WTC11 (cell line): ENCODE measurements around the gene GRAP2. TPM values are rescaled to one million over a fixed set of nuclear protein-coding genes. Genes with fewer than 3 reads are reported as not detected.

Source experiments
- ATAC-seq: fragments of 200-7000 bp; cut with Tn5 transposase; 2 replicates; pipeline ENCODE4 v1.10.0; 2021; ENCODE audit warnings: mild to moderate bottlenecking, moderate library complexity
- CTCF ChIA-PET: fragments of 300-600 bp; sonication (Branson Sonifier 250); formaldehyde crosslinking; loops from one replicate; lab custom pipeline; 2021; ENCODE audit warnings: antibody characterized with exemption; lab: Charles Lee
- POLR2A ChIA-PET: fragments of 350-600 bp; sonication (Branson Sonifier 250); formaldehyde crosslinking; loops from one replicate; lab custom pipeline; 2021; ENCODE audit warnings: antibody characterized with exemption; lab: Charles Lee
- DNase-seq: peaks from one replicate; pipeline ENCODE4 v3.0.0; 2021; ENCODE audit warnings: low spot score
- H3K27ac Mint-ChIP-seq: 2 replicates; pipeline ENCODE4 v1.8.0; 2021; ENCODE audit warnings: mixed read lengths
- H3K27me3 Mint-ChIP-seq: 2 replicates; pipeline ENCODE4 v1.8.0; 2021; ENCODE audit warnings: low read depth, mild to moderate bottlenecking, moderate library complexity, mixed read lengths
- H3K36me3 Mint-ChIP-seq: 2 replicates; pipeline ENCODE4 v1.8.0; 2021; ENCODE audit warnings: mixed read lengths
- H3K4me1 Mint-ChIP-seq: 2 replicates; pipeline ENCODE4 v1.8.0; 2022; ENCODE audit warnings: mixed read lengths
- H3K4me3 Mint-ChIP-seq: 2 replicates; pipeline ENCODE4 v1.8.0; 2021; ENCODE audit warnings: mild to moderate bottlenecking, moderate library complexity, mixed read lengths
- H3K9me3 Mint-ChIP-seq: 2 replicates; pipeline ENCODE4 v1.8.0; 2021; ENCODE audit warnings: mixed read lengths
- E2F5 ChIP-seq: sonication (generic); formaldehyde crosslinking; IDR thresholded peaks from 2 replicates; pipeline ENCODE4 v1.8.1; 2022; ENCODE audit warnings: mild to moderate bottlenecking, moderate library complexity, missing genetic modification reagents
- EMX1 ChIP-seq: fragments of 250-450 bp; sonication (Bioruptor Pico); IDR thresholded peaks from 2 replicates; pipeline ENCODE4 v1.8.0; 2021; ENCODE audit warnings: mild to moderate bottlenecking
- FOXK1 ChIP-seq: sonication (generic); formaldehyde crosslinking; IDR thresholded peaks from 2 replicates; pipeline ENCODE4 v1.8.0; 2022; ENCODE audit warnings: mild to moderate bottlenecking, moderate library complexity, missing genetic modification reagents
- HMGXB4 ChIP-seq: sonication (generic); formaldehyde crosslinking; IDR thresholded peaks from 2 replicates; pipeline ENCODE4 v1.8.1; 2023; ENCODE audit warnings: mild to moderate bottlenecking, moderate library complexity, missing genetic modification reagents
- OVOL2 ChIP-seq: fragments of 250-450 bp; sonication (Bioruptor Pico); IDR thresholded peaks from 2 replicates; pipeline ENCODE4 v1.9.0; 2021; ENCODE audit warnings: mild to moderate bottlenecking, borderline replicate concordance
- PRDM15 ChIP-seq: sonication (generic); formaldehyde crosslinking; IDR thresholded peaks from 2 replicates; pipeline ENCODE4 v1.8.0; 2022; ENCODE audit warnings: missing genetic modification reagents
- RELA ChIP-seq: sonication (generic); formaldehyde crosslinking; IDR thresholded peaks from 2 replicates; pipeline ENCODE4 v1.8.1; 2022; ENCODE audit warnings: missing genetic modification reagents, mild to moderate bottlenecking, borderline replicate concordance
- STAT6 ChIP-seq: sonication (generic); formaldehyde crosslinking; conservative IDR thresholded peaks from 2 replicates; pipeline ENCODE4 v1.8.1; 2023; ENCODE audit warnings: mild to moderate bottlenecking, low read depth, missing genetic modification reagents, moderate library complexity
- ZBTB21 ChIP-seq: sonication (generic); formaldehyde crosslinking; IDR thresholded peaks from 2 replicates; pipeline ENCODE4 v1.8.1; 2023; ENCODE audit warnings: mild to moderate bottlenecking, missing genetic modification reagents, borderline replicate concordance
- ZNF425 ChIP-seq: fragments of 250-450 bp; sonication (Bioruptor Pico); conservative IDR thresholded peaks from 2 replicates; pipeline ENCODE4 v1.9.0; 2021; ENCODE audit warnings: mild to moderate bottlenecking
- total RNA-seq: library from RNA; stranded (reverse); gene quantifications from 3 replicates; pipeline ENCODE4 v1.2.3, GENCODE V29; 2021

Gene GRAP2
- total RNA-seq, 1 experiment from 2014 or later, result 0.33 TPM

- CTCF ChIA-PET, result interaction anchor here (0.6 kb wide), 1 partner anchor 48 kb away, joined by 3 read pairs; no protein-coding TSS in a partner anchor
- no peak overlapping the region for H3K27ac Mint-ChIP-seq
Observed at GRCh38 chr22:39983346-39983745, 82.5 kb downstream of the GRAP2 start.

More at GRCh38 chr22:39983346-39983745, 82.5 kb downstream of the GRAP2 start:
- POLR2A ChIA-PET, result no interaction called here
- H3K27me3 Mint-ChIP-seq, result peaks cover 29% of the 10 kb centered on the region
- no peaks in the 10 kb centered on the region for H3K9me3 Mint-ChIP-seq
- H3K36me3 Mint-ChIP-seq, result no peaks in the 10 kb centered on the region
- no peak overlapping the region for H3K4me3 Mint-ChIP-seq
- no peak for ATAC-seq
- DNase-seq, result no peak
- H3K4me1 Mint-ChIP-seq, result no peaks in the 10 kb centered on the region
- TF ChIP-seq OVOL2 (CRISPR knock-in tag) (no peak), PRDM15 (CRISPR knock-in tag) (no peak), RELA (CRISPR knock-in tag) (no peak), EMX1 (CRISPR knock-in tag) (no peak), HMGXB4 (no peak), E2F5 (CRISPR knock-in tag) (no peak), STAT6 (CRISPR knock-in tag) (no peak), ZNF425 (CRISPR knock-in tag) (no peak), ZBTB21 (CRISPR knock-in tag) (no peak), FOXK1 (CRISPR knock-in tag) (no peak)
- TF ChIP-seq, all 79 proteins: peak for 0
